SH-SY5Y (cell line): ENCODE data around the gene RSRC1.

Experiments used
- GATA2 ChIP-seq: IDR thresholded peaks from 2 replicates; pipeline ENCODE4 v1.6.1; 2011; ENCODE audit warnings: mild to moderate bottlenecking, low read depth, low read length
- GATA3 ChIP-seq: IDR thresholded peaks from 2 replicates; pipeline ENCODE4 v1.6.1; 2011; ENCODE audit warnings: low read depth, mild to moderate bottlenecking, low read length, moderate library complexity

- TF ChIP-seq GATA3 (no peak), GATA2 (no peak)
Observed at GRCh38 chr3:158548691-158549090, 438.8 kb downstream of the RSRC1 start.
